ENCODE results near the gene NR2C2. TPM values are rescaled to one million over a fixed set of nuclear protein-coding genes. Genes with fewer than 3 reads are reported as not detected.

The NR2C2 gene
- total and polyA plus RNA-seq, 2 of the 13 experiments (the other 11 are each of a cell fraction or from before 2014, with no cell fraction given) = 7.8 to 11.8 TPM

GRCh38 chr3:15049584-15049983 lies 102.2 kb downstream of the NR2C2 start:
- peaks cover 8% of the 10 kb centered on the region; the same call in 1 of the 2 replicates for H4K20me1 ChIP-seq (ENCODE audit: insufficient read depth, low read length)
- intact Hi-C loops (cut with micrococcal nuclease; ENCODE audit: unreplicated experiment) = no loop called here
- DNase-seq (ENCODE audit: low spot score) = no peak
- in situ Hi-C loops (cut with HindIII; ENCODE audit: extremely low pct_ligation_motif_present, low pct_unique_long_range_greater_than_20kb) = loop anchor here (10.0 kb wide), 1 partner anchor 125 kb away; no protein-coding TSS in a partner anchor
- ChIA-PET CTCF (ENCODE audit: low intra/inter-chr PET ratio, low total read pairs) (no interaction called here), POLR2A (no interaction called here)
- H3K36me3 ChIP-seq (replicated peaks in 1 of 2; ENCODE audit: control insufficient read depth in 1 of 2, insufficient read depth in 2 of 2, low read length in 2 of 2) = peaks cover 34 to 96% of the 10 kb centered on the region in 2 experiments
- FAIRE-seq = no peak
- no peak overlapping the region for H2AFZ ChIP-seq (ENCODE audit: low read length)
- TF ChIP-seq HNF4A (CRISPR knock-in tag; IDR thresholded peaks at IDR 0.05) (peak; percentile 46), ZNF441 (CRISPR knock-in tag; IDR thresholded peaks at IDR 0.05; ENCODE audit: borderline replicate concordance) (peak; percentile 60), TEAD3 (CRISPR knock-in tag; optimal IDR thresholded peaks at IDR 0.05; ENCODE audit: borderline replicate concordance) (peak; percentile 57), KDM1A (CRISPR knock-in tag; IDR thresholded peaks at IDR 0.05) (0 out of 2 replicates have a peak, but pooled peaks have one; percentile 26), RARA (CRISPR knock-in tag; IDR thresholded peaks at IDR 0.05) (peak; percentile 54), ZNF770 (CRISPR knock-in tag; IDR thresholded peaks at IDR 0.05) (peak; percentile 97), ZSCAN21 (CRISPR knock-in tag; IDR thresholded peaks at IDR 0.05; ENCODE audit: borderline replicate concordance) (no peak), ZMYM3 (CRISPR knock-in tag; IDR thresholded peaks at IDR 0.05) (peak; percentile 82), POGZ (CRISPR knock-in tag; IDR thresholded peaks at IDR 0.05) (0 out of 2 replicates have a peak, but pooled peaks have one; percentile 17), POLR2AphosphoS5 (IDR thresholded peaks at IDR 0.05; ENCODE audit: low read depth, low read length) (peak; percentile 21; the same call in 1 of the 2 replicates), ZNF781 (CRISPR knock-in tag; IDR thresholded peaks at IDR 0.05; ENCODE audit: borderline replicate concordance, not compliant biosample characterization) (no peak)
- TF ChIP-seq, protein P1, sequence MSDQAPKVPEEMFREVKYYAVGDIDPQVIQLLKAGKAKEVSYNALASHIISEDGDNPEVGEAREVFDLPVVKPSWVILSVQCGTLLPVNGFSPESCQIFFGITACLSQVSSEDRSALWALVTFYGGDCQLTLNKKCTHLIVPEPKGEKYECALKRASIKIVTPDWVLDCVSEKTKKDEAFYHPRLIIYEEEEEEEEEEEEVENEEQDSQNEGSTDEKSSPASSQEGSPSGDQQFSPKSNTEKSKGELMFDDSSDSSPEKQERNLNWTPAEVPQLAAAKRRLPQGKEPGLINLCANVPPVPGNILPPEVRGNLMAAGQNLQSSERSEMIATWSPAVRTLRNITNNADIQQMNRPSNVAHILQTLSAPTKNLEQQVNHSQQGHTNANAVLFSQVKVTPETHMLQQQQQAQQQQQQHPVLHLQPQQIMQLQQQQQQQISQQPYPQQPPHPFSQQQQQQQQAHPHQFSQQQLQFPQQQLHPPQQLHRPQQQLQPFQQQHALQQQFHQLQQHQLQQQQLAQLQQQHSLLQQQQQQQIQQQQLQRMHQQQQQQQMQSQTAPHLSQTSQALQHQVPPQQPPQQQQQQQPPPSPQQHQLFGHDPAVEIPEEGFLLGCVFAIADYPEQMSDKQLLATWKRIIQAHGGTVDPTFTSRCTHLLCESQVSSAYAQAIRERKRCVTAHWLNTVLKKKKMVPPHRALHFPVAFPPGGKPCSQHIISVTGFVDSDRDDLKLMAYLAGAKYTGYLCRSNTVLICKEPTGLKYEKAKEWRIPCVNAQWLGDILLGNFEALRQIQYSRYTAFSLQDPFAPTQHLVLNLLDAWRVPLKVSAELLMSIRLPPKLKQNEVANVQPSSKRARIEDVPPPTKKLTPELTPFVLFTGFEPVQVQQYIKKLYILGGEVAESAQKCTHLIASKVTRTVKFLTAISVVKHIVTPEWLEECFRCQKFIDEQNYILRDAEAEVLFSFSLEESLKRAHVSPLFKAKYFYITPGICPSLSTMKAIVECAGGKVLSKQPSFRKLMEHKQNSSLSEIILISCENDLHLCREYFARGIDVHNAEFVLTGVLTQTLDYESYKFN (CRISPR knock-in tag; conservative IDR thresholded peaks at IDR 0.05) = no peak
- H3K27me3 ChIP-seq (ENCODE audit: control insufficient read depth in 1 of 2, insufficient read depth in 2 of 2, low read length in 2 of 2) = no peaks in the 10 kb centered on the region; a peak in 1 of 5 replicates
- H3K4me1 ChIP-seq (ENCODE audit: insufficient read depth, low read length) = peaks cover 9% of the 10 kb centered on the region; the same call in 1 of the 2 replicates
- no peaks in the 10 kb centered on the region for H3K9me3 ChIP-seq (ENCODE audit: low read length)
- WGBS (ENCODE audit: low lambda C conversion rate) = 95% methylated on average over 2 of the region's 2 CpGs
- no peak overlapping the region for H3K27ac ChIP-seq (ENCODE audit: extremely low read length, insufficient read depth, low read length)
- no peak overlapping the region for H3K4me2 ChIP-seq (ENCODE audit: low read depth, low read length)
- no peak overlapping the region for H3K9ac ChIP-seq (ENCODE audit: insufficient read depth, low read depth, low read length)
- no peak overlapping the region for H3K4me3 ChIP-seq (replicated peaks in 1 of 3; ENCODE audit: insufficient read depth in 1 of 3, low read depth in 2 of 3, low read length in 3 of 3)
- peaks cover 10% of the 10 kb centered on the region for H3K79me2 ChIP-seq (ENCODE audit: insufficient read depth, low read length)
- ATAC-seq = no peak
- BruUV-seq (replicated peaks) = no TSS peak
